C4-2B (cell line): ENCODE data around the gene DDX27.

Source experiments
- H3K27ac ChIP-seq: fragments of 450-650 bp; 2 replicates; pipeline ENCODE4 v1.5.1; 2017
- CTCF ChIP-seq: fragments of 450-650 bp; conservative IDR thresholded peaks from 2 replicates; pipeline ENCODE4 v1.5.1; 2017; ENCODE audit warnings: mild to moderate bottlenecking
- ZFX ChIP-seq: fragments of 450-650 bp; IDR thresholded peaks from 2 replicates; pipeline ENCODE4 v1.6.1; 2017

Gene DDX27

GRCh38 chr20:49288250-49288751 is 69.1 kb downstream of the DDX27 start:
- peak overlapping the region; percentile 61 for H3K27ac ChIP-seq
- TF ChIP-seq CTCF (no peak), ZFX (no peak)

- peak overlapping the region; percentile 61 for H3K27ac ChIP-seq
- TF ChIP-seq CTCF: no peak
- no peak for TF ChIP-seq ZFX
Measured at GRCh38 chr20:49288784-49289696, 69.8 kb downstream of the DDX27 start.

GRCh38 chr20:49290608-49291191 is 71.5 kb downstream of the DDX27 start:
- TF ChIP-seq ZFX (no peak), CTCF (no peak)
- H3K27ac ChIP-seq: no peak overlapping the region; the same call in 1 of the 2 replicates

- TF ChIP-seq CTCF: no peak
- TF ChIP-seq ZFX: no peak
- H3K27ac ChIP-seq: no peak overlapping the region; the same call in 1 of the 2 replicates
Measured at GRCh38 chr20:49291200-49291599, 72.0 kb downstream of the DDX27 start.

- TF ChIP-seq ZFX: no peak
- no peak for TF ChIP-seq CTCF
Measured at GRCh38 chr20:49292010-49292409, 72.8 kb downstream of the DDX27 start.

GRCh38 chr20:49293122-49293521 is 73.9 kb downstream of the DDX27 start:
- H3K27ac ChIP-seq: no peak overlapping the region
- no peak for TF ChIP-seq ZFX
- no peak for TF ChIP-seq CTCF

More at GRCh38 chr20:49292010-49292409, 72.8 kb downstream of the DDX27 start:
- H3K27ac ChIP-seq: no peak overlapping the region
